Panc1 (cell line): Measurements from ENCODE around the gene WFIKKN2. TPM values are rescaled to one million over a fixed set of nuclear protein-coding genes. Genes with fewer than 3 reads are reported as not detected.

Source experiments
- ATAC-seq: fragments of 200-7000 bp; cut with Tn5 transposase; 2 replicates; pipeline ENCODE4 v1.9.1; 2020; ENCODE audit warnings: mild to moderate bottlenecking, moderate library complexity
- BruUV-seq: library from RNA; stranded (reverse); fragments of 400-500 nt; replicated peaks from 2 replicates; lab custom pipeline; 2021; lab: Mats Ljungman, UMichigan
- CTCF ChIA-PET: fragments of 300-600 bp; sonication (Branson Sonifier 250); formaldehyde crosslinking; loops from one replicate; lab custom pipeline; 2022; ENCODE audit warnings: antibody characterized with exemption; lab: Charles Lee
- POLR2A ChIA-PET: fragments of 300-600 bp; sonication (Branson Sonifier 250); formaldehyde crosslinking; loops from one replicate; lab custom pipeline; 2022; ENCODE audit warnings: antibody characterized with exemption; lab: Charles Lee
- DNase-seq: peaks from one replicate; pipeline ENCODE4 v3.0.0-alpha.2; 2010; ENCODE audit warnings: low read depth, low spot score
- H3K27ac ChIP-seq: 2 replicates; pipeline ENCODE4 v1.5.1; 2011; ENCODE audit warnings: mild to moderate bottlenecking, low read length, inconsistent platforms
- H3K27me3 ChIP-seq: fragments of 200-500 bp; sonication (Bioruptor generic); 2 replicates; pipeline ENCODE4 v1.6.0; 2014; ENCODE audit warnings: low read length, inconsistent platforms; ENCODE audit not compliant: control insufficient read depth, insufficient read depth
- H3K36me3 ChIP-seq: fragments of 200-500 bp; sonication (Bioruptor generic); 2 replicates; pipeline ENCODE4 v1.5.1; 2014; ENCODE audit warnings: inconsistent platforms, mild to moderate bottlenecking, low read length, moderate library complexity; ENCODE audit not compliant: control insufficient read depth, insufficient read depth
- H3K4me1 ChIP-seq: 2 replicates; pipeline ENCODE4 v1.5.1; 2011; ENCODE audit warnings: inconsistent platforms, mild to moderate bottlenecking, low read length, moderate library complexity; ENCODE audit not compliant: control insufficient read depth, insufficient read depth
- H3K4me3 ChIP-seq, 2 experiments: 2 replicates each; pipeline ENCODE4 v1.5.1; 2011 to 2012; ENCODE audit warnings: low read depth in 2 of 2, low read length in 2 of 2, mild to moderate bottlenecking in 2 of 2, inconsistent platforms in 1 of 2, moderate library complexity in 1 of 2
- H3K9me3 ChIP-seq: fragments of 200-500 bp; sonication (Bioruptor generic); 2 replicates; pipeline ENCODE4 v1.5.1; 2014; ENCODE audit warnings: low read depth, mild to moderate bottlenecking, inconsistent platforms, low read length, moderate library complexity; ENCODE audit not compliant: control insufficient read depth, insufficient read depth
- POLR2AphosphoS5 ChIP-seq: IDR thresholded peaks from 2 replicates; pipeline ENCODE4 v1.6.1; 2012; ENCODE audit warnings: mild to moderate bottlenecking, low read depth, low read length, moderate library complexity
- SIN3A ChIP-seq: IDR thresholded peaks from 2 replicates; pipeline ENCODE4 v1.6.1; 2012; ENCODE audit warnings: low read depth, mild to moderate bottlenecking, low read length, moderate library complexity, borderline replicate concordance; ENCODE audit not compliant: insufficient read depth
- TCF7L2 ChIP-seq: IDR thresholded peaks from 2 replicates; pipeline ENCODE4 v1.6.1; 2011; ENCODE audit warnings: mild to moderate bottlenecking, low read depth, low read length, inconsistent platforms
- in situ Hi-C: cut with HindIII; loops from 2 replicates; pipeline ENCODE4 v1.10.0; 2016; ENCODE audit warnings: low sequenced_read_pairs, low pct_unique_long_range_greater_than_20kb
- intact Hi-C: fragments of 100-400 bp; cut with micrococcal nuclease; formaldehyde crosslinking; loops from one replicate; pipeline ENCODE4 v1.10.0; 2022; ENCODE audit not compliant: unreplicated experiment
- total RNA-seq: library from RNA; stranded (reverse); gene quantifications from one replicate; pipeline ENCODE4 v1.2.1, GENCODE V29; 2021; ENCODE audit not compliant: unreplicated experiment
- TF ChIP-seq, protein P1 (sequence below), 2 experiments: IDR thresholded peaks; 2 replicates each; pipeline ENCODE4 v1.6.1; 2011 to 2012; ENCODE audit warnings: low read depth in 2 of 2, control low read depth in 1 of 2, low read length in 1 of 2, mild to moderate bottlenecking in 1 of 2, moderate library complexity in 1 of 2; ENCODE audit not compliant: insufficient read depth in 1 of 2
- TF ChIP-seq, protein P2 (sequence below): fragments of 450-650 bp; IDR thresholded peaks from 2 replicates; pipeline ENCODE4 v1.5.1; 2017; ENCODE audit warnings: mild to moderate bottlenecking

WFIKKN2 gene
- total RNA-seq, 1 experiment from 2014 or later = 0.05 TPM

DNA sequence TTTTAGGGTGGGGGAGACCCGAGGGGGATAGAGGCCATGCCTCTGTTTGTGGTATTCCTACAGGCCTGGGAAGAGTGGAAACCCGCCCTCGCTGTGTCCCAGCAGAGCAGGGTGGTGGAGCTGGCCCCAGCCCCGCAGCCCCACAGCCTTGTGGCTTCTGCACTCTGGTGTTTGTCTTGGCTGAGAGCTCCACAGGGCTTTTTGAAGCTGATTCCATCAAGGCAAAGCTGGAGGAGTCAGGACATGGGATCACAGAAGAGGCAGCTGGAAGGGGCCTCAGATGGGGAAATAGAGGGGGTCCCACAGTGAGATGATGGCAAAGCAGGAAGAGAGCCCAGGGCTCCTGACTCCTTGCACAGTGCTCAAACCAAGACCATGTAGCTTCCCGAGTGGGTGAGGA lies 5.0 kb upstream of the WFIKKN2 start:
- H3K27me3 ChIP-seq = no peaks in the 10 kb centered on the region
- H3K4me1 ChIP-seq = no peaks in the 10 kb centered on the region
- H3K27ac ChIP-seq = no peak overlapping the region
- no TSS peak for BruUV-seq
- intact Hi-C loops = no loop called here
- H3K4me3 ChIP-seq = no peak overlapping the region
- in situ Hi-C loops = no loop called here
- ATAC-seq = no peak
- no peaks in the 10 kb centered on the region for H3K36me3 ChIP-seq
- DNase-seq = no peak
- CTCF ChIA-PET = interaction anchor here (0.8 kb wide), 1 partner anchor 14 kb away, joined by 4 read pairs; no protein-coding TSS in a partner anchor
- no peaks in the 10 kb centered on the region for H3K9me3 ChIP-seq
- TF ChIP-seq TCF7L2 (no peak), POLR2AphosphoS5 (no peak)
- TF ChIP-seq, protein P1, sequence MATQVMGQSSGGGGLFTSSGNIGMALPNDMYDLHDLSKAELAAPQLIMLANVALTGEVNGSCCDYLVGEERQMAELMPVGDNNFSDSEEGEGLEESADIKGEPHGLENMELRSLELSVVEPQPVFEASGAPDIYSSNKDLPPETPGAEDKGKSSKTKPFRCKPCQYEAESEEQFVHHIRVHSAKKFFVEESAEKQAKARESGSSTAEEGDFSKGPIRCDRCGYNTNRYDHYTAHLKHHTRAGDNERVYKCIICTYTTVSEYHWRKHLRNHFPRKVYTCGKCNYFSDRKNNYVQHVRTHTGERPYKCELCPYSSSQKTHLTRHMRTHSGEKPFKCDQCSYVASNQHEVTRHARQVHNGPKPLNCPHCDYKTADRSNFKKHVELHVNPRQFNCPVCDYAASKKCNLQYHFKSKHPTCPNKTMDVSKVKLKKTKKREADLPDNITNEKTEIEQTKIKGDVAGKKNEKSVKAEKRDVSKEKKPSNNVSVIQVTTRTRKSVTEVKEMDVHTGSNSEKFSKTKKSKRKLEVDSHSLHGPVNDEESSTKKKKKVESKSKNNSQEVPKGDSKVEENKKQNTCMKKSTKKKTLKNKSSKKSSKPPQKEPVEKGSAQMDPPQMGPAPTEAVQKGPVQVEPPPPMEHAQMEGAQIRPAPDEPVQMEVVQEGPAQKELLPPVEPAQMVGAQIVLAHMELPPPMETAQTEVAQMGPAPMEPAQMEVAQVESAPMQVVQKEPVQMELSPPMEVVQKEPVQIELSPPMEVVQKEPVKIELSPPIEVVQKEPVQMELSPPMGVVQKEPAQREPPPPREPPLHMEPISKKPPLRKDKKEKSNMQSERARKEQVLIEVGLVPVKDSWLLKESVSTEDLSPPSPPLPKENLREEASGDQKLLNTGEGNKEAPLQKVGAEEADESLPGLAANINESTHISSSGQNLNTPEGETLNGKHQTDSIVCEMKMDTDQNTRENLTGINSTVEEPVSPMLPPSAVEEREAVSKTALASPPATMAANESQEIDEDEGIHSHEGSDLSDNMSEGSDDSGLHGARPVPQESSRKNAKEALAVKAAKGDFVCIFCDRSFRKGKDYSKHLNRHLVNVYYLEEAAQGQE (IDR thresholded peaks at IDR 0.05; ENCODE audit: insufficient read depth in 1 of 2, low read depth in 2 of 2, low read length in 1 of 2) = no peak
- TF ChIP-seq, protein P2, sequence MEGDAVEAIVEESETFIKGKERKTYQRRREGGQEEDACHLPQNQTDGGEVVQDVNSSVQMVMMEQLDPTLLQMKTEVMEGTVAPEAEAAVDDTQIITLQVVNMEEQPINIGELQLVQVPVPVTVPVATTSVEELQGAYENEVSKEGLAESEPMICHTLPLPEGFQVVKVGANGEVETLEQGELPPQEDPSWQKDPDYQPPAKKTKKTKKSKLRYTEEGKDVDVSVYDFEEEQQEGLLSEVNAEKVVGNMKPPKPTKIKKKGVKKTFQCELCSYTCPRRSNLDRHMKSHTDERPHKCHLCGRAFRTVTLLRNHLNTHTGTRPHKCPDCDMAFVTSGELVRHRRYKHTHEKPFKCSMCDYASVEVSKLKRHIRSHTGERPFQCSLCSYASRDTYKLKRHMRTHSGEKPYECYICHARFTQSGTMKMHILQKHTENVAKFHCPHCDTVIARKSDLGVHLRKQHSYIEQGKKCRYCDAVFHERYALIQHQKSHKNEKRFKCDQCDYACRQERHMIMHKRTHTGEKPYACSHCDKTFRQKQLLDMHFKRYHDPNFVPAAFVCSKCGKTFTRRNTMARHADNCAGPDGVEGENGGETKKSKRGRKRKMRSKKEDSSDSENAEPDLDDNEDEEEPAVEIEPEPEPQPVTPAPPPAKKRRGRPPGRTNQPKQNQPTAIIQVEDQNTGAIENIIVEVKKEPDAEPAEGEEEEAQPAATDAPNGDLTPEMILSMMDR = no peak
- POLR2A ChIA-PET = no interaction called here

DNA sequence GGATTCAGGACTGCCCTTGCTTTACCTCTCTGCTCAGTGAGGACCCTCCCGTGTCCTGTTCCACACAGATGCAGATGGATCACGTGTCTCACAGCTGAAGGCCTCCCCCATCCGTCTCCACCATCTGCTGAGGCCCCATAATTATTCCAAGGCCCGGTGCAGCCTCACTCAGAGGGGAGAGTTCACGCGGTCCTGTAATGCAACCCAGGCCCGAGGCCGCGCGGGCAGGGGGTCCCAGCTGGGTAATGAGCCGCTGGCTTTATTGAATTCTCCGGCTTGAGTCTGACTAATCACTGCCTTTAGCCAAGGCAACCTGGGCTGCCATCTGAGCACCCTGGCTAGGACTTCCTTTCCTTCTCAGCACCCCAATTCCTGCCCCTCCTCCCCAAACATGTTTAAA lies 4.4 kb upstream of the WFIKKN2 start:
- ATAC-seq = no peak
- CTCF ChIA-PET = no interaction called here
- intact Hi-C loops = no loop called here

More for the DNA sequence above, 4.4 kb upstream of the WFIKKN2 start:
- POLR2A ChIA-PET = no interaction called here
- Histone ChIP-seq H3K4me1 (no peaks in the 10 kb centered on the region), H3K27me3 (no peaks in the 10 kb centered on the region), H3K9me3 (no peaks in the 10 kb centered on the region), H3K36me3 (no peaks in the 10 kb centered on the region), H3K4me3 (no peak overlapping the region), H3K27ac (no peak overlapping the region)
- in situ Hi-C loops = no loop called here
- no TSS peak for BruUV-seq
- no peak for DNase-seq
- TF ChIP-seq, protein P1 (IDR thresholded peaks at IDR 0.05; ENCODE audit: insufficient read depth in 1 of 2, low read depth in 2 of 2, low read length in 1 of 2) = no peak
- TF ChIP-seq TCF7L2 = no peak
- TF ChIP-seq SIN3A = no peak
- no peak for TF ChIP-seq POLR2AphosphoS5
- TF ChIP-seq, protein P2 = no peak
